PC-9 (cell line): ENCODE results near the gene CD68. TPM values are rescaled to one million over a fixed set of nuclear protein-coding genes. Genes with fewer than 3 reads are reported as not detected.

ENCODE experiments used
- BruUV-seq: library from RNA; stranded (reverse); fragments of 400-500 nt; replicated peaks from 2 replicates; lab custom pipeline; 2021; lab: Mats Ljungman, UMichigan
- CTCF ChIA-PET: fragments of 300-600 bp; sonication (Branson Sonifier 250); formaldehyde crosslinking; loops from one replicate; lab custom pipeline; 2022; ENCODE audit warnings: antibody characterized with exemption; lab: Charles Lee
- POLR2A ChIA-PET: fragments of 300-600 bp; sonication (Branson Sonifier 250); formaldehyde crosslinking; loops from one replicate; lab custom pipeline; 2022; ENCODE audit warnings: antibody characterized with exemption; ENCODE audit not compliant: unreplicated experiment; lab: Charles Lee
- DNase-seq, 2 experiments: peaks; one replicate each; pipeline versions ENCODE4 v3.0.0 to v3.0.0-alpha.2; 2015 to 2022; ENCODE audit warnings: mixed read lengths in 1 of 2
- H2AFZ ChIP-seq: fragments of 200-600 bp; sonication (generic); 2 replicates; pipeline ENCODE4 v1.8.1; 2017; ENCODE audit warnings: antibody characterized with exemption
- H3F3A ChIP-seq: fragments of 200-600 bp; sonication (generic); 2 replicates; pipeline ENCODE4 v1.8.1; 2017; ENCODE audit warnings: antibody characterized with exemption, mild to moderate bottlenecking, low read depth; ENCODE audit not compliant: insufficient read depth
- H3K27ac ChIP-seq: fragments of 200-600 bp; sonication (generic); 2 replicates; pipeline ENCODE4 v1.6.1; 2016; ENCODE audit warnings: mixed run types
- H3K27me3 ChIP-seq: fragments of 200-600 bp; sonication (generic); 2 replicates; pipeline ENCODE4 v1.6.1; 2016; ENCODE audit warnings: low read depth, mixed run types; ENCODE audit not compliant: insufficient read depth
- H3K36me3 ChIP-seq: fragments of 200-600 bp; sonication (generic); 2 replicates; pipeline ENCODE4 v1.6.1; 2016; ENCODE audit warnings: low read depth, mixed run types
- H3K4me1 ChIP-seq: fragments of 200-600 bp; sonication (generic); replicated peaks from 2 replicates; pipeline ENCODE4 v1.6.1; 2016; ENCODE audit warnings: mixed run types; ENCODE audit not compliant: insufficient read depth
- H3K4me2 ChIP-seq: fragments of 200-600 bp; sonication (generic); 2 replicates; pipeline ENCODE4 v1.6.1; 2017; ENCODE audit warnings: mixed run types
- H3K4me3 ChIP-seq: fragments of 200-600 bp; sonication (generic); 2 replicates; pipeline ENCODE4 v1.6.1; 2016; ENCODE audit warnings: mixed run types
- H3K79me2 ChIP-seq: fragments of 200-600 bp; sonication (generic); 2 replicates; pipeline ENCODE4 v1.6.1; 2017; ENCODE audit warnings: low read depth, mixed run types
- H3K9me2 ChIP-seq: fragments of 200-600 bp; sonication (generic); 2 replicates; pipeline ENCODE4 v1.8.1; 2017; ENCODE audit warnings: mild to moderate bottlenecking; ENCODE audit not compliant: insufficient read depth
- H3K9me3 ChIP-seq: fragments of 200-600 bp; sonication (generic); 2 replicates; pipeline ENCODE4 v1.8.1; 2016; ENCODE audit warnings: low read depth; ENCODE audit not compliant: insufficient read depth
- H4K20me1 ChIP-seq: fragments of 200-600 bp; sonication (generic); 2 replicates; pipeline ENCODE4 v1.8.1; 2017; ENCODE audit not compliant: insufficient read depth
- CTCF ChIP-seq: fragments of 200-600 bp; sonication (generic); conservative IDR thresholded peaks from 2 replicates; pipeline ENCODE4 v1.6.1; 2017; ENCODE audit warnings: mixed run types, antibody characterized with exemption, mild to moderate bottlenecking, moderate library complexity
- EZH2 ChIP-seq: fragments of 200-600 bp; sonication (generic); IDR thresholded peaks from 2 replicates; pipeline ENCODE4 v1.8.0; 2017; ENCODE audit warnings: antibody characterized with exemption, low read depth
- intact Hi-C: fragments of 100-400 bp; cut with micrococcal nuclease; formaldehyde crosslinking; loops from one replicate; pipeline ENCODE4 v1.10.0; 2022; ENCODE audit not compliant: unreplicated experiment
- total RNA-seq: library from RNA; stranded (reverse); gene quantifications from 2 replicates; pipeline ENCODE4 v1.2.3, GENCODE V29; 2021

CD68 gene
- total RNA-seq, 1 experiment from 2014 or later: 37.0 TPM

- ChIA-PET CTCF (no interaction called here), POLR2A (no interaction called here)
- BruUV-seq: no TSS peak
- Histone ChIP-seq H3K4me1 (peaks cover 1% of the 10 kb centered on the region), H3K9me2 (no peaks in the 10 kb centered on the region), H3F3A (no peaks in the 10 kb centered on the region), H3K4me3 (no peak overlapping the region), H3K27ac (no peak overlapping the region), H3K27me3 (no peaks in the 10 kb centered on the region), H3K9me3 (no peaks in the 10 kb centered on the region), H3K36me3 (no peaks in the 10 kb centered on the region), H4K20me1 (no peaks in the 10 kb centered on the region), H3K79me2 (no peaks in the 10 kb centered on the region), H3K4me2 (no peak overlapping the region), H2AFZ (no peak overlapping the region)
- DNase-seq: no peak
- intact Hi-C loops: no loop called here
- TF ChIP-seq CTCF (no peak), EZH2 (no peak)
Observed at GRCh38 chr17:7553356-7553755, 26.1 kb upstream of the CD68 start.

GRCh38 chr17:7555320-7555948, 24.0 kb upstream of the CD68 start:
- Histone ChIP-seq H3K4me3 (no peak overlapping the region), H4K20me1 (no peaks in the 10 kb centered on the region), H3K27ac (no peak overlapping the region), H3K27me3 (no peaks in the 10 kb centered on the region), H3K79me2 (no peaks in the 10 kb centered on the region), H3F3A (no peaks in the 10 kb centered on the region), H3K9me2 (no peaks in the 10 kb centered on the region), H3K9me3 (no peaks in the 10 kb centered on the region), H3K36me3 (no peaks in the 10 kb centered on the region), H3K4me1 (peaks cover 9% of the 10 kb centered on the region), H2AFZ (no peak overlapping the region), H3K4me2 (no peak overlapping the region)
- ChIA-PET POLR2A (interaction anchor here (0.5 kb wide), 1 partner anchor 37 kb away, joined by 7 read pairs; no protein-coding TSS in a partner anchor), CTCF (interaction anchor here (0.6 kb wide), 1 partner anchor 24 kb away, joined by 3 read pairs; no protein-coding TSS in a partner anchor)
- no peak for DNase-seq
- intact Hi-C loops: no loop called here
- no TSS peak for BruUV-seq
- no peak for TF ChIP-seq CTCF
- TF ChIP-seq EZH2: no peak

- no peaks in the 10 kb centered on the region for H3K27me3 ChIP-seq
- H2AFZ ChIP-seq: no peak overlapping the region
- H3K4me3 ChIP-seq: no peak overlapping the region
- DNase-seq: no peak
- no peak overlapping the region for H3K27ac ChIP-seq
- no TSS peak for BruUV-seq
- no peaks in the 10 kb centered on the region for H3K36me3 ChIP-seq
- no peaks in the 10 kb centered on the region for H4K20me1 ChIP-seq
- ChIA-PET POLR2A (no interaction called here), CTCF (interaction anchor here (1.4 kb wide), 1 partner anchor 42 kb away, joined by 3 read pairs; no protein-coding TSS in a partner anchor)
- no peaks in the 10 kb centered on the region for H3K79me2 ChIP-seq
- no peaks in the 10 kb centered on the region for H3K9me3 ChIP-seq
- intact Hi-C loops: no loop called here
- H3K4me1 ChIP-seq: peaks cover 9% of the 10 kb centered on the region
- TF ChIP-seq EZH2 (no peak), CTCF (no peak)
- H3F3A ChIP-seq: no peaks in the 10 kb centered on the region
- H3K9me2 ChIP-seq: no peaks in the 10 kb centered on the region
- no peak overlapping the region for H3K4me2 ChIP-seq
Observed at GRCh38 chr17:7556627-7557026, 22.8 kb upstream of the CD68 start.
